ENCODE data around the gene KIRREL3. TPM values are rescaled to one million over a fixed set of nuclear protein-coding genes. Genes with fewer than 3 reads are reported as not detected.

KIRREL3 gene
- total and polyA plus RNA-seq, 9 of the 15 experiments (the other 6 are each of a cell fraction or from before 2014, with no cell fraction given), result 0.04 to 0.10 TPM; not detected in 7

DNA sequence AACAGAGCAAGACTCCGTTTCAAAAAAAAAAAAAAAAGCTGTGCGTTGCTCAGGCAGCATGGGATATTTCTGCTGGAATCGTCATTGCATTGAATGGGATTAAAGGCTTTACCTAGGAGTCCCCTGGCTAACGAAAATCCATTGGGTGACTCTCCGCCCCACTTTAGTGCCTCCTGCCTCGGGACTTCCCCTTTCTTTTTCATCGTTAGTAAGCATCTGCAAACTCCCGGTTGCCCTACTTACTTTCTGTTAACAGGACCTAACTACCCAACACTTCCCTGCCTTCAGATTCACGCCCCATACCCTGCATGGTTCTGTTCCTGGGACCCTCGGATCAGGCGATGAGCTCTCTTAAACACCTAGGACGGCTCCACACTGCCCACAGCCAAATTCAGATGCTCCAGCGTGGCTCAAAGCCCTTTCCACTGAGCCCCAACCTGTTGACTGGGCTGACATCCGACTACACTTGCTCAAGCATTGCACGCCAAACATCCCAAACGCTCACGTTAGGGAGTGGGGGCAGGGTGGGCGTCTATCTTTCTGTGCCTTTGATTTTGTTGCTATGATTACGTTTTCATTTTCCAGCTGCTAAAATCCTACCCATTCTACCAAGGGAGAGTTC lies 501.3 kb downstream of the KIRREL3 start:
- DNase-seq (ENCODE audit: extremely low read depth in 1 of 4, low spot score in 3 of 4), result no peak
- Histone ChIP-seq H4K20me1 (replicated peaks; ENCODE audit: control insufficient read depth, insufficient read depth, low read length) (0 out of 2 replicates have a peak, but pooled peaks cover 3% of the 10 kb centered on the region), H3K36me3 (ENCODE audit: control insufficient read depth, insufficient read depth, low read length) (no peaks in the 10 kb centered on the region), H3K79me2 (ENCODE audit: control insufficient read depth, insufficient read depth, low read length) (no peaks in the 10 kb centered on the region), H3K9ac (ENCODE audit: insufficient read depth in 1 of 2, low read depth in 2 of 2, low read length in 2 of 2) (no peak overlapping the region), H3K9me3 (replicated peaks; ENCODE audit: control insufficient read depth, insufficient read depth, low read depth, low read length) (no peaks in the 10 kb centered on the region), H2AFZ (ENCODE audit: low read depth, low read length) (no peak overlapping the region), H3K27ac (ENCODE audit: extremely low read depth, low read depth, low read length) (no peak overlapping the region), H3K4me2 (ENCODE audit: insufficient read depth, low read length) (no peak overlapping the region), H3K27me3 (ENCODE audit: control insufficient read depth in 2 of 2, insufficient read depth in 2 of 2, low read length in 2 of 2) (peaks cover 9 to 65% of the 10 kb centered on the region in 2 experiments; a peak in 4 of 5 replicates), H3K4me1 (replicated peaks in 1 of 2; ENCODE audit: control insufficient read depth in 2 of 2, insufficient read depth in 2 of 2, low read length in 2 of 2) (no peaks in the 10 kb centered on the region), H3K4me3 (no peak overlapping the region), H3K9me1 (ENCODE audit: control insufficient read depth, insufficient read depth, low read length) (no peaks in the 10 kb centered on the region)
- POLR2A ChIA-PET, result interaction anchor here (0.6 kb wide), 1 partner anchor 236 kb away, joined by 3 read pairs; no protein-coding TSS in a partner anchor
- in situ Hi-C loops (cut with MboI), result no loop called here
- WGBS (ENCODE audit: insufficient coverage, low coverage, missing lambda C conversion rate), result under 1% methylated on average over 17 of the region's 19 CpGs
- intact Hi-C loops (cut with micrococcal nuclease), result no loop called here
- FAIRE-seq, result no peak
- CTCF ChIA-PET (ENCODE audit: low intra/inter-chr PET ratio), result interaction anchor here (0.7 kb wide), 1 partner anchor 9 kb away, joined by 3 read pairs; no protein-coding TSS in a partner anchor
- ATAC-seq, result no peak
- BruUV-seq (replicated peaks), result no TSS peak
- TF ChIP-seq SPI1 (IDR thresholded peaks at IDR 0.05; ENCODE audit: borderline replicate concordance, low read depth, low read length) (peak; percentile 85), ZNF696 (CRISPR knock-in tag; conservative IDR thresholded peaks at IDR 0.05) (no peak)

DNA sequence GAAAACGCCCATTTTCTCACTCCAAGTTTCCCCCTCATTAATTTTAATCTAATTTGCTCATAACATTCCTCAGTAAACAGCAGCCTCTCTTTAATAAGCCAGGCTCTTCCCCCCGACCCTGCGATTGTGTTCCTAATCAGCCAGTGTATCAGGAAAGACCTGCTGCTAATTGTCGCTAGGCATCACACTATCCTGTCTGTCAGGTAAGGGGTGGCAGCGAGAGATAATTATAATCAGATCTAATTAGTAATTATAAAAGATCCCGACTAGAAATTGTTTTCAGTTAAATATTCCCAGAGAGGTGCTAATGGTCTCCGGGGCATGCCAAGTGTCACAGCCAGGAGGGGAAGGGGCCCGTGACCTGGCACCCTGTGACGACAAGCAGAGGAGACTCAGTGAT lies 502.3 kb downstream of the KIRREL3 start:
- ATAC-seq (no peak), DNase-seq (ENCODE audit: extremely low read depth in 1 of 4, low spot score in 3 of 4) (no peak), FAIRE-seq (no peak)
- Histone ChIP-seq H3K27me3 (ENCODE audit: control insufficient read depth in 2 of 2, insufficient read depth in 2 of 2, low read length in 2 of 2) (peaks cover 9 to 65% of the 10 kb centered on the region in 2 experiments; a peak in 4 of 5 replicates), H3K4me3 (no peak overlapping the region), H3K79me2 (ENCODE audit: control insufficient read depth, insufficient read depth, low read length) (no peaks in the 10 kb centered on the region), H3K9me3 (replicated peaks; ENCODE audit: control insufficient read depth, insufficient read depth, low read depth, low read length) (no peaks in the 10 kb centered on the region), H3K4me2 (ENCODE audit: insufficient read depth, low read length) (no peak overlapping the region), H3K36me3 (ENCODE audit: control insufficient read depth, insufficient read depth, low read length) (no peaks in the 10 kb centered on the region), H2AFZ (ENCODE audit: low read depth, low read length) (no peak overlapping the region), H3K9me1 (ENCODE audit: control insufficient read depth, insufficient read depth, low read length) (no peaks in the 10 kb centered on the region), H3K9ac (ENCODE audit: insufficient read depth in 1 of 2, low read depth in 2 of 2, low read length in 2 of 2) (no peak overlapping the region), H3K4me1 (replicated peaks in 1 of 2; ENCODE audit: control insufficient read depth in 2 of 2, insufficient read depth in 2 of 2, low read length in 2 of 2) (no peaks in the 10 kb centered on the region), H3K27ac (ENCODE audit: extremely low read depth, low read depth, low read length) (no peak overlapping the region), H4K20me1 (replicated peaks; ENCODE audit: control insufficient read depth, insufficient read depth, low read length) (0 out of 2 replicates have a peak, but pooled peaks cover 3% of the 10 kb centered on the region)
- intact Hi-C loops (cut with micrococcal nuclease), result no loop called here
- ChIA-PET POLR2A (no interaction called here), CTCF (ENCODE audit: low intra/inter-chr PET ratio) (interaction anchor here (0.6 kb wide), 1 partner anchor 18 kb away, joined by 3 read pairs; no protein-coding TSS in a partner anchor)
- in situ Hi-C loops (cut with MboI), result no loop called here
- WGBS (ENCODE audit: insufficient coverage, low coverage, missing lambda C conversion rate), result 0% methylated on average over 8 of the region's 9 CpGs
- BruUV-seq (replicated peaks), result no TSS peak
- TF ChIP-seq SPI1 (IDR thresholded peaks at IDR 0.05; ENCODE audit: borderline replicate concordance, low read depth, low read length) (no peak), PCBP1 (IDR thresholded peaks at IDR 0.05; ENCODE audit: low read depth, low read length, poor library complexity, severe bottlenecking) (no peak), MED1 (CRISPR knock-in tag; IDR thresholded peaks at IDR 0.05; ENCODE audit: borderline replicate concordance) (no peak), RAD51 (IDR thresholded peaks at IDR 0.05; ENCODE audit: borderline replicate concordance, low read depth) (no peak), DACH1 (IDR thresholded peaks at IDR 0.05; ENCODE audit: partially characterized antibody) (no peak), CAMTA2 (CRISPR knock-in tag; conservative IDR thresholded peaks at IDR 0.05) (no peak)
- TF ChIP-seq, protein P1, sequence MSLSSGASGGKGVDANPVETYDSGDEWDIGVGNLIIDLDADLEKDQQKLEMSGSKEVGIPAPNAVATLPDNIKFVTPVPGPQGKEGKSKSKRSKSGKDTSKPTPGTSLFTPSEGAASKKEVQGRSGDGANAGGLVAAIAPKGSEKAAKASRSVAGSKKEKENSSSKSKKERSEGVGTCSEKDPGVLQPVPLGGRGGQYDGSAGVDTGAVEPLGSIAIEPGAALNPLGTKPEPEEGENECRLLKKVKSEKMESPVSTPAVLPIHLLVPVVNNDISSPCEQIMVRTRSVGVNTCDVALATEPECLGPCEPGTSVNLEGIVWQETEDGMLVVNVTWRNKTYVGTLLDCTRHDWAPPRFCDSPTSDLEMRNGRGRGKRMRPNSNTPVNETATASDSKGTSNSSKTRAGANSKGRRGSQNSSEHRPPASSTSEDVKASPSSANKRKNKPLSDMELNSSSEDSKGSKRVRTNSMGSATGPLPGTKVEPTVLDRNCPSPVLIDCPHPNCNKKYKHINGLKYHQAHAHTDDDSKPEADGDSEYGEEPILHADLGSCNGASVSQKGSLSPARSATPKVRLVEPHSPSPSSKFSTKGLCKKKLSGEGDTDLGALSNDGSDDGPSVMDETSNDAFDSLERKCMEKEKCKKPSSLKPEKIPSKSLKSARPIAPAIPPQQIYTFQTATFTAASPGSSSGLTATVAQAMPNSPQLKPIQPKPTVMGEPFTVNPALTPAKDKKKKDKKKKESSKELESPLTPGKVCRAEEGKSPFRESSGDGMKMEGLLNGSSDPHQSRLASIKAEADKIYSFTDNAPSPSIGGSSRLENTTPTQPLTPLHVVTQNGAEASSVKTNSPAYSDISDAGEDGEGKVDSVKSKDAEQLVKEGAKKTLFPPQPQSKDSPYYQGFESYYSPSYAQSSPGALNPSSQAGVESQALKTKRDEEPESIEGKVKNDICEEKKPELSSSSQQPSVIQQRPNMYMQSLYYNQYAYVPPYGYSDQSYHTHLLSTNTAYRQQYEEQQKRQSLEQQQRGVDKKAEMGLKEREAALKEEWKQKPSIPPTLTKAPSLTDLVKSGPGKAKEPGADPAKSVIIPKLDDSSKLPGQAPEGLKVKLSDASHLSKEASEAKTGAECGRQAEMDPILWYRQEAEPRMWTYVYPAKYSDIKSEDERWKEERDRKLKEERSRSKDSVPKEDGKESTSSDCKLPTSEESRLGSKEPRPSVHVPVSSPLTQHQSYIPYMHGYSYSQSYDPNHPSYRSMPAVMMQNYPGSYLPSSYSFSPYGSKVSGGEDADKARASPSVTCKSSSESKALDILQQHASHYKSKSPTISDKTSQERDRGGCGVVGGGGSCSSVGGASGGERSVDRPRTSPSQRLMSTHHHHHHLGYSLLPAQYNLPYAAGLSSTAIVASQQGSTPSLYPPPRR (CRISPR knock-in tag; IDR thresholded peaks at IDR 0.05; ENCODE audit: borderline replicate concordance), result no peak

Measured in K562 (cell line).